IMR-90 (cell line): ENCODE results near the gene DISP2. TPM values are rescaled to one million over a fixed set of nuclear protein-coding genes. Genes with fewer than 3 reads are reported as not detected.
A peak's percentile ranks its signal among the peaks of the same experiment; 100 is the strongest.

ENCODE experiments used
- ATAC-seq: fragments of 200-7000 bp; cut with Tn5 transposase; 2 replicates; pipeline ENCODE4 v1.9.1; 2020; ENCODE audit warnings: low read depth, mild to moderate bottlenecking, moderate library complexity
- BruUV-seq: library from RNA; stranded (reverse); fragments of 400-500 nt; replicated peaks from 2 replicates; lab custom pipeline; 2021; lab: Mats Ljungman, UMichigan
- CTCF ChIA-PET: fragments of 300-600 bp; formaldehyde crosslinking; extraction: SDS; loops from one replicate; lab custom pipeline; 2021; ENCODE audit warnings: antibody characterized with exemption; lab: Yijun Ruan, JAX
- POLR2A ChIA-PET: fragments of 300-600 bp; sonication (Branson Sonifier 250); formaldehyde crosslinking; loops from one replicate; lab custom pipeline; 2022; ENCODE audit warnings: antibody characterized with exemption; ENCODE audit not compliant: unreplicated experiment; lab: Charles Lee
- DNase-seq: peaks from one replicate; pipeline ENCODE4 v3.0.0; 2013
- H2AFZ ChIP-seq: replicated peaks from 2 replicates; pipeline ENCODE3; 2013; ENCODE audit warnings: low read length, mild to moderate bottlenecking; ENCODE audit not compliant: poor library complexity
- H2AK5ac ChIP-seq: 2 replicates; pipeline ENCODE4 v1.6.1; 2013; ENCODE audit warnings: low read depth, low read length, inconsistent platforms
- H2AK9ac ChIP-seq: replicated peaks from 2 replicates; pipeline ENCODE3; 2013; ENCODE audit warnings: mild to moderate bottlenecking, low read depth, low read length, moderate library complexity; ENCODE audit not compliant: poor library complexity
- H2BK120ac ChIP-seq: 2 replicates; pipeline ENCODE4 v1.6.1; 2013; ENCODE audit warnings: low read depth, low read length, inconsistent platforms
- H2BK15ac ChIP-seq: 3 replicates; pipeline ENCODE4 v1.6.1; 2013; ENCODE audit warnings: low read depth, low read length, inconsistent platforms
- H2BK20ac ChIP-seq: 2 replicates; pipeline ENCODE4 v1.6.1; 2013; ENCODE audit warnings: low read depth, mild to moderate bottlenecking, inconsistent platforms, low read length, moderate library complexity
- H2BK5ac ChIP-seq: 2 replicates; pipeline ENCODE4 v1.6.1; 2013; ENCODE audit warnings: mild to moderate bottlenecking, low read depth, low read length, inconsistent platforms; ENCODE audit not compliant: poor library complexity, severe bottlenecking
- H3K14ac ChIP-seq: replicated peaks from 2 replicates; pipeline ENCODE4 v1.6.1; 2013; ENCODE audit warnings: low read depth, low read length, inconsistent platforms
- H3K18ac ChIP-seq: 2 replicates; pipeline ENCODE4 v1.6.1; 2013; ENCODE audit warnings: low read depth, low read length, control low read depth
- H3K23ac ChIP-seq: 2 replicates; pipeline ENCODE4 v1.6.1; 2013; ENCODE audit warnings: low read depth, low read length, inconsistent platforms
- H3K27ac ChIP-seq: 2 replicates; pipeline ENCODE4 v1.5.1; 2013; ENCODE audit warnings: mild to moderate bottlenecking, control low read depth, low read length; ENCODE audit not compliant: insufficient read depth
- H3K27me3 ChIP-seq: 2 replicates; pipeline ENCODE4 v1.6.1; 2013; ENCODE audit warnings: low read length; ENCODE audit not compliant: control insufficient read depth, insufficient read depth
- H3K36me3 ChIP-seq: 2 replicates; pipeline ENCODE4 v1.6.1; 2013; ENCODE audit warnings: low read length, mixed read lengths; ENCODE audit not compliant: control insufficient read depth, insufficient read depth
- H3K4ac ChIP-seq: 2 replicates; pipeline ENCODE4 v1.6.1; 2013; ENCODE audit warnings: low read depth, low read length, inconsistent platforms
- H3K4me1 ChIP-seq: 2 replicates; pipeline ENCODE4 v1.6.1; 2013; ENCODE audit warnings: low read length, mixed read lengths; ENCODE audit not compliant: control insufficient read depth, insufficient read depth
- H3K4me2 ChIP-seq: 2 replicates; pipeline ENCODE4 v1.6.1; 2013; ENCODE audit warnings: low read depth, mild to moderate bottlenecking, control low read depth, low read length, moderate library complexity
- H3K4me3 ChIP-seq: 2 replicates; pipeline ENCODE4 v1.5.1; 2013; ENCODE audit warnings: low read depth, mild to moderate bottlenecking, control low read depth, low read length, moderate library complexity; ENCODE audit not compliant: insufficient read depth
- H3K56ac ChIP-seq: 2 replicates; pipeline ENCODE4 v1.6.1; 2013; ENCODE audit warnings: low read length, inconsistent platforms; ENCODE audit not compliant: insufficient read depth; ENCODE audit errors: extremely low read depth
- H3K79me1 ChIP-seq, 2 experiments: 2 replicates each; pipeline ENCODE4 v1.6.1; 2013; ENCODE audit warnings: low read length in 2 of 2, inconsistent platforms in 1 of 2, low read depth in 1 of 2
- H3K9ac ChIP-seq: 2 replicates; pipeline ENCODE4 v1.6.1; 2013; ENCODE audit warnings: low read depth, low read length, control low read depth
- H3K9me1 ChIP-seq: 2 replicates; pipeline ENCODE4 v1.6.1; 2013; ENCODE audit warnings: low read length, inconsistent platforms; ENCODE audit not compliant: insufficient read depth
- H3K9me3 ChIP-seq: 2 replicates; pipeline ENCODE4 v1.6.1; 2013; ENCODE audit warnings: low read length; ENCODE audit not compliant: control insufficient read depth, insufficient read depth
- H4K20me1 ChIP-seq: 2 replicates; pipeline ENCODE4 v1.6.1; 2013; ENCODE audit warnings: low read length, inconsistent platforms; ENCODE audit not compliant: insufficient read depth
- H4K5ac ChIP-seq: 2 replicates; pipeline ENCODE4 v1.6.1; 2013; ENCODE audit warnings: mild to moderate bottlenecking, low read depth, low read length, control low read depth
- H4K8ac ChIP-seq, 2 experiments: 2 replicates each; pipeline ENCODE4 v1.6.1; 2013; ENCODE audit warnings: low read depth in 2 of 2, low read length in 2 of 2, control low read depth in 1 of 2, inconsistent platforms in 1 of 2
- H4K91ac ChIP-seq: 2 replicates; pipeline ENCODE4 v1.6.1; 2013; ENCODE audit warnings: low read depth, low read length, inconsistent platforms; ENCODE audit not compliant: insufficient read depth
- BHLHE40 ChIP-seq: fragments of 150-350 bp; IDR thresholded peaks from 2 replicates; pipeline ENCODE4 v1.6.1; 2016; ENCODE audit warnings: mild to moderate bottlenecking, low read depth, low read length
- CEBPB ChIP-seq: IDR thresholded peaks from 2 replicates; pipeline ENCODE4 v1.6.1; 2012; ENCODE audit warnings: low read depth, low read length, improper control_type of control experiment
- CHD1 ChIP-seq: IDR thresholded peaks from 2 replicates; pipeline ENCODE4 v1.6.1; 2012; ENCODE audit warnings: low read depth, low read length, improper control_type of control experiment
- ELK1 ChIP-seq: fragments of 150-350 bp; IDR thresholded peaks from 2 replicates; pipeline ENCODE4 v1.6.1; 2016; ENCODE audit warnings: low read depth, mild to moderate bottlenecking, low read length, moderate library complexity, borderline replicate concordance
- FOS ChIP-seq: fragments of 150-350 bp; IDR thresholded peaks from 2 replicates; pipeline ENCODE4 v1.6.1; 2016; ENCODE audit warnings: low read depth, low read length
- MAFK ChIP-seq: IDR thresholded peaks from 2 replicates; pipeline ENCODE4 v1.6.1; 2012; ENCODE audit warnings: low read depth, low read length, improper control_type of control experiment
- NFE2L2 ChIP-seq: fragments of 150-350 bp; IDR thresholded peaks from 2 replicates; pipeline ENCODE4 v1.6.1; 2016; ENCODE audit warnings: low read depth, mild to moderate bottlenecking, low read length
- POLR2A ChIP-seq: IDR thresholded peaks from 2 replicates; pipeline ENCODE4 v1.6.1; 2012; ENCODE audit warnings: mild to moderate bottlenecking, low read depth, low read length
- RAD21 ChIP-seq: IDR thresholded peaks from 2 replicates; pipeline ENCODE4 v1.6.1; 2012; ENCODE audit warnings: low read length, improper control_type of control experiment
- RCOR1 ChIP-seq: IDR thresholded peaks from 2 replicates; pipeline ENCODE4 v1.6.1; 2012; ENCODE audit warnings: mild to moderate bottlenecking, low read length, improper control_type of control experiment; ENCODE audit not compliant: insufficient replicate concordance
- RFX5 ChIP-seq: IDR thresholded peaks from 2 replicates; pipeline ENCODE4 v1.8.0; 2012; ENCODE audit warnings: low read depth, mild to moderate bottlenecking, low read length, moderate library complexity
- SMC3 ChIP-seq: fragments of 150-350 bp; IDR thresholded peaks from 2 replicates; pipeline ENCODE4 v1.6.1; 2016; ENCODE audit warnings: low read depth, mild to moderate bottlenecking, antibody characterized with exemption, low read length, moderate library complexity
- USF2 ChIP-seq: fragments of 150-350 bp; IDR thresholded peaks from 2 replicates; pipeline ENCODE4 v1.6.1; 2017; ENCODE audit warnings: mild to moderate bottlenecking, antibody characterized with exemption, low read length, low read depth
- WGBS, 2 experiments: methylation state at CpG; one replicate each; pipeline versions ENCODE4 v1.1.5 to v1.1.7; 2013; ENCODE audit warnings: missing lambda C conversion rate in 2 of 2; ENCODE audit not compliant: insufficient read length in 1 of 2; ENCODE audit errors: extremely low coverage in 2 of 2; 5-methylcytosine and 5-hydroxymethylcytosine counted together
- dilution Hi-C: fragments of 300-500 bp; cut with HindIII; formaldehyde crosslinking; loops from one replicate; pipeline ENCODE4 v1.14.3; 2018; ENCODE audit warnings: low sequenced_read_pairs; ENCODE audit not compliant: unreplicated experiment
- in situ Hi-C: fragments of 300-500 bp; cut with MboI; formaldehyde crosslinking; loops from 3 replicates; pipeline ENCODE4 v1.14.3; 2019; ENCODE audit warnings: low sequenced_read_pairs, inconsistent platforms, mixed read lengths
- intact Hi-C: fragments of 100-400 bp; cut with micrococcal nuclease; formaldehyde crosslinking; loops from 2 replicates; pipeline ENCODE4 v1.10.0; 2022
- polyA plus RNA-seq, 3 experiments: library from polyadenylated mRNA; depleted of rRNA; stranded (reverse); fragments of >200 nt; gene quantifications; 2 replicates each; pipeline ENCODE4 v1.2.3, GENCODE V29; 2012; ENCODE audit warnings: low replicate concordance in 1 of 3
- total RNA-seq: library from RNA; depleted of rRNA; stranded (reverse); fragments of >200 nt; gene quantifications from 2 replicates; pipeline ENCODE4 v1.2.3, GENCODE V29; 2012
- TF ChIP-seq, protein P1 (sequence below): conservative IDR thresholded peaks from 2 replicates; pipeline ENCODE4 v1.5.1; 2012; ENCODE audit warnings: mild to moderate bottlenecking, low read depth, low read length, improper control_type of control experiment

DISP2 gene
- total and polyA plus RNA-seq, 2 of the 4 experiments (the other 2 are of a cell fraction), result 0.34 to 0.36 TPM

DNA sequence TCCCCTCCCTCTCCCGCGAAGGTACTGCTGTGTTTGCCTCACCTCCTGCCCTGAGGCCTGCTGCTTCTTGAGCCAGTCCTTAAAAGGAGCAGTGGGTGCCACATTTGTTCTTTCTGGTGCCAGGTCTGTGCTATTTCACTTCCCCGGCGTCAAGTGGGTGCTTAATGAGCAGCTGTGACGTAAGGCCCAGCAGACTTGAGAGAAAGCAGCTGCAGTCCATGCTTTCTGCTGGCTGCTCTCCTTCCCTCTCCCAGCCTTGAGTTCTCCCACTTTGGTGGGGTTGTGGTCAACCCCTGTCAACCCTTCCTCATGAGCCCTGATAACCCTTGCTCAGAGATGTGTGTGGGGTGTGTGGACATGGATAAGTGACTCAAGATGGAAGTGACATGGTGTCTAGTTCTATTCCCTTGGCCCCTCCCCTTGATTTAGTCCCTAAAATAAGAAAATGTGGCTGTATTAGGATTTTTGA, 27.6 kb upstream of the DISP2 start:
- Histone ChIP-seq H3K4ac (peak overlapping the region; percentile 61), H2AK9ac (peak overlapping the region; percentile 69), H2AK5ac (peak overlapping the region; percentile 91), H3K36me3 (peaks cover 4% of the 10 kb centered on the region), H3K56ac (no peak overlapping the region), H3K9me1 (peaks cover 41% of the 10 kb centered on the region), H3K4me3 (no peak overlapping the region), H4K20me1 (peaks cover 4% of the 10 kb centered on the region; the same call in 1 of the 2 replicates), H3K4me2 (no peak overlapping the region), H3K79me1 (peaks cover 27 to 80% of the 10 kb centered on the region in 2 experiments), H2BK5ac (peak overlapping the region; percentile 74), H3K27ac (peak overlapping the region; percentile 24; the same call in 1 of the 2 replicates), H3K9me3 (no peaks in the 10 kb centered on the region), H3K9ac (no peak overlapping the region), H4K5ac (peak overlapping the region; percentile 4; the same call in 1 of the 2 replicates), H3K23ac (peak overlapping the region; percentile 61; the same call in 1 of the 2 replicates), H3K27me3 (no peaks in the 10 kb centered on the region), H3K14ac (peak overlapping the region; percentile 69), H2AFZ (peak overlapping the region; percentile 27), H3K18ac (no peak overlapping the region), H2BK15ac (peak overlapping the region; percentile 38; the same call in 1 of the 3 replicates), H4K91ac (peak overlapping the region; percentile 47), H2BK20ac (0 out of 2 replicates have a peak overlapping the region, but pooled peaks have one; percentile 12), H4K8ac (peak overlapping the region in 1 of 2 experiments; percentile 41; a peak in 1 of 4 replicates), H2BK120ac (peak overlapping the region; percentile 28; the same call in 1 of the 2 replicates), H3K4me1 (peaks cover 49% of the 10 kb centered on the region)
- ATAC-seq, result 0 out of 2 replicates have a peak, but pooled peaks have one; percentile 1
- in situ Hi-C loops, result no loop called here
- no TSS peak for BruUV-seq
- TF ChIP-seq, protein P1, sequence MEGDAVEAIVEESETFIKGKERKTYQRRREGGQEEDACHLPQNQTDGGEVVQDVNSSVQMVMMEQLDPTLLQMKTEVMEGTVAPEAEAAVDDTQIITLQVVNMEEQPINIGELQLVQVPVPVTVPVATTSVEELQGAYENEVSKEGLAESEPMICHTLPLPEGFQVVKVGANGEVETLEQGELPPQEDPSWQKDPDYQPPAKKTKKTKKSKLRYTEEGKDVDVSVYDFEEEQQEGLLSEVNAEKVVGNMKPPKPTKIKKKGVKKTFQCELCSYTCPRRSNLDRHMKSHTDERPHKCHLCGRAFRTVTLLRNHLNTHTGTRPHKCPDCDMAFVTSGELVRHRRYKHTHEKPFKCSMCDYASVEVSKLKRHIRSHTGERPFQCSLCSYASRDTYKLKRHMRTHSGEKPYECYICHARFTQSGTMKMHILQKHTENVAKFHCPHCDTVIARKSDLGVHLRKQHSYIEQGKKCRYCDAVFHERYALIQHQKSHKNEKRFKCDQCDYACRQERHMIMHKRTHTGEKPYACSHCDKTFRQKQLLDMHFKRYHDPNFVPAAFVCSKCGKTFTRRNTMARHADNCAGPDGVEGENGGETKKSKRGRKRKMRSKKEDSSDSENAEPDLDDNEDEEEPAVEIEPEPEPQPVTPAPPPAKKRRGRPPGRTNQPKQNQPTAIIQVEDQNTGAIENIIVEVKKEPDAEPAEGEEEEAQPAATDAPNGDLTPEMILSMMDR, result no peak
- TF ChIP-seq POLR2A, result no peak; the same call in 1 of the 2 replicates
- TF ChIP-seq RCOR1, result no peak
- TF ChIP-seq USF2, result no peak
- TF ChIP-seq NFE2L2, result no peak
- no peak for TF ChIP-seq SMC3
- no peak for TF ChIP-seq RFX5
- TF ChIP-seq BHLHE40, result no peak
- no peak for TF ChIP-seq ELK1
- no peak for TF ChIP-seq CEBPB
- no peak for TF ChIP-seq RAD21
- TF ChIP-seq MAFK, result no peak
- TF ChIP-seq FOS, result no peak
- no peak for TF ChIP-seq CHD1
- dilution Hi-C loops, result no loop called here
- DNase-seq, result peak; percentile 66
- no CpG with 5 or more reads among the region's 5 CpGs for WGBS, 2 experiments
- intact Hi-C loops, result no loop called here
- ChIA-PET POLR2A (interaction anchor here (0.6 to 1.2 kb wide), 5 partner anchors 9 to 114 kb away, joined by 3 to 5 read pairs (median 3); partner anchors contain the start of gene CCDC9B), CTCF (no interaction called here)
